GM23338 (cell line): ENCODE results near the gene NT5DC3. TPM values are rescaled to one million over a fixed set of nuclear protein-coding genes. Genes with fewer than 3 reads are reported as not detected.
A peak's percentile ranks its signal among the peaks of the same experiment; 100 is the strongest.

Experiments used
- ATAC-seq: fragments of 200-7000 bp; cut with Tn5 transposase; 3 replicates; pipeline ENCODE4 v1.9.1; 2020
- DNase-seq: peaks from one replicate; pipeline ENCODE4 v3.0.0-alpha.2; 2015; ENCODE audit warnings: low spot score
- H2AFZ ChIP-seq: fragments of 200-600 bp; sonication (generic); 2 replicates; pipeline ENCODE4 v1.8.0; 2016; ENCODE audit warnings: antibody characterized with exemption, mild to moderate bottlenecking, moderate library complexity
- H3F3A ChIP-seq: fragments of 200-600 bp; sonication (generic); replicated peaks from 2 replicates; pipeline ENCODE4 v1.8.0; 2017; ENCODE audit warnings: antibody characterized with exemption, mixed run types, low read depth
- H3K27ac ChIP-seq: fragments of 200-600 bp; sonication (generic); 2 replicates; pipeline ENCODE4 v1.6.1; 2016; ENCODE audit warnings: low read depth
- H3K27me3 ChIP-seq: fragments of 200-600 bp; sonication (generic); 2 replicates; pipeline ENCODE4 v1.8.0; 2016; ENCODE audit warnings: mild to moderate bottlenecking, mixed run types, moderate library complexity; ENCODE audit not compliant: insufficient read depth
- H3K36me3 ChIP-seq: fragments of 200-600 bp; sonication (generic); 2 replicates; pipeline ENCODE4 v1.8.0; 2016; ENCODE audit warnings: mild to moderate bottlenecking; ENCODE audit not compliant: insufficient read depth
- H3K4me1 ChIP-seq: fragments of 200-600 bp; sonication (generic); 2 replicates; pipeline ENCODE4 v1.8.0; 2016; ENCODE audit warnings: mild to moderate bottlenecking, moderate library complexity; ENCODE audit not compliant: insufficient read depth
- H3K4me2 ChIP-seq: fragments of 200-600 bp; sonication (generic); 2 replicates; pipeline ENCODE4 v1.7.1; 2017; ENCODE audit warnings: mixed run types
- H3K4me3 ChIP-seq: fragments of 200-600 bp; sonication (generic); 2 replicates; pipeline ENCODE4 v1.6.1; 2016; ENCODE audit warnings: mixed run types
- H3K79me2 ChIP-seq: fragments of 200-600 bp; sonication (generic); replicated peaks from 2 replicates; pipeline ENCODE4 v1.8.0; 2017; ENCODE audit warnings: mild to moderate bottlenecking; ENCODE audit not compliant: insufficient read depth
- H3K9me2 ChIP-seq: fragments of 200-600 bp; sonication (generic); 2 replicates; pipeline ENCODE4 v1.8.0; 2017; ENCODE audit not compliant: insufficient read depth
- H4K20me1 ChIP-seq: fragments of 200-600 bp; sonication (generic); replicated peaks from 2 replicates; pipeline ENCODE4 v1.8.0; 2017; ENCODE audit warnings: mild to moderate bottlenecking; ENCODE audit not compliant: insufficient read depth
- H3K27ac Mint-ChIP-seq: 2 replicates; pipeline ENCODE4 v1.8.0; 2020; ENCODE audit warnings: inconsistent platforms, mild to moderate bottlenecking, moderate library complexity, mixed read lengths
- H3K27me3 Mint-ChIP-seq: 3 replicates; pipeline ENCODE4 v1.8.0; 2022; ENCODE audit warnings: low read depth, mild to moderate bottlenecking, moderate library complexity, mixed read lengths, inconsistent platforms; ENCODE audit not compliant: insufficient read depth, poor library complexity
- H3K36me3 Mint-ChIP-seq: 3 replicates; pipeline ENCODE4 v1.8.0; 2021; ENCODE audit warnings: low read depth, mild to moderate bottlenecking, inconsistent platforms, moderate library complexity, mixed read lengths
- H3K4me1 Mint-ChIP-seq: 3 replicates; pipeline ENCODE4 v1.8.0; 2020; ENCODE audit warnings: mild to moderate bottlenecking, inconsistent platforms, mixed read lengths
- H3K4me3 Mint-ChIP-seq: 3 replicates; pipeline ENCODE4 v1.8.0; 2021; ENCODE audit warnings: moderate library complexity, mild to moderate bottlenecking, inconsistent platforms, mixed read lengths
- H3K9me3 Mint-ChIP-seq: 3 replicates; pipeline ENCODE4 v1.8.0; 2020; ENCODE audit warnings: moderate library complexity, mild to moderate bottlenecking, inconsistent platforms, mixed read lengths
- EZH2phosphoT487 ChIP-seq: fragments of 200-600 bp; sonication (generic); IDR thresholded peaks from one replicate; pipeline ENCODE4 v1.8.1; 2018; ENCODE audit warnings: antibody characterized with exemption; ENCODE audit not compliant: unreplicated experiment
- POLR2AphosphoS5 ChIP-seq: IDR thresholded peaks from 2 replicates; pipeline ENCODE4 v1.6.1; 2016; ENCODE audit warnings: antibody characterized with exemption, low read depth
- ZNF114 ChIP-seq: fragments of 250-450 bp; sonication (Bioruptor Pico); IDR thresholded peaks from 2 replicates; pipeline ENCODE4 v1.5.0; 2020; ENCODE audit warnings: mild to moderate bottlenecking, moderate library complexity
- polyA plus RNA-seq: library from polyadenylated mRNA; unstranded; fragments of >200 nt; fragmentation: Nextera tagmentation; extraction: Ambion mirVana; gene quantifications from 2 replicates; pipeline ENCODE4 v1.2.1, GENCODE V29; 2016
- total RNA-seq: library from RNA; depleted of rRNA; stranded (reverse); fragments of >200 nt; shearing (Covaris generic); gene quantifications from 2 replicates; pipeline ENCODE4 v1.2.3, GENCODE V29; 2014
- TF ChIP-seq, protein P1 (sequence below), 2 experiments: fragments of 200-600 bp in 1 of 2; sonication (generic) in 1 of 2; conservative IDR thresholded peaks; 2 replicates each; pipeline versions ENCODE4 v1.5.1 to v1.6.1; 2016 to 2017; ENCODE audit warnings: antibody characterized with exemption in 2 of 2, low read depth in 2 of 2, mild to moderate bottlenecking in 2 of 2, moderate library complexity in 1 of 2

NT5DC3 gene
- total and polyA plus RNA-seq, 2 experiments from 2014 or later = 2.2 to 12.5 TPM

DNA sequence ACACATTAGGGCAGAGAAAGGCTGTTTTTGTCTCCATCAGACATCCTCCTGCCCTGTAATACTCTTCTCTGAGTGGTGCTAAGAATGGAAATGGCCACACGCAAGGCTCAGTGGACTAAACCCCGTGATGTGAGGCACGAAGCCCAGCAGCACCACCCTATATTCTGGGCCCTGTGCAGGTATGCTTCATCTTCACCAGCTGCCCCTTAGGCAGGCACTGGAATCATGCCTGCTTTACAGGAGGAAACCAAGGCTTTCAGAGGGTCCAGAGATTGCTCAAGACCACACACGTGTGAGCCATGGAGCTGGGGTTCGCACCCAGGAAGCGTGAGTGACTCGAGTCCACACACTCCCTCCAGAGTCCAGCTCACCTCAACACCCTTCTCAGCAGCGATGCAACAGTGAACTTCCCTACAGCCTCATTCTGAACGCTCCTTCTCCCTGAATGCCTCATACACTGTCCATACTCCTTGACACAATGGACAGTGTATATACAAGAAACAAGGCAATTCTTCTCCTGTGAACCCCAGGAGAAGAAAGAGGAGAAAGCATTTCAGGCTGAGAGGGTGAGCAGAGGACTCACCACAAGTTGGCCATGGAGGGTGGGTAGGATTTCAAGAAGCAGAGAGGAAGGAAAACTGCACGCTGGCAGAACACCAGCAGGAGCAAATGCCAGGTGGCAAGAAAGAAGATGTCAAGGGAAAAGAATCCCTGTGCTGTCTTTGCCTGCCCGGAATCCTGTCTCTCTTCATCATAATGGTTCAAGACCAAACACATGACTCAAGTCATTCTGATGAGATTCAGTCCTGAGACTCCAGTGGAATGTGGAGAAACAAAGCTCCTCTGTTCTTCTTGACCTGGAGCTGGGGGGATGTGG lies 39.1 kb downstream of the NT5DC3 start:
- Mint-ChIP-seq H3K27me3 (peaks cover 8% of the 10 kb centered on the region), H3K27ac (no peak overlapping the region), H3K9me3 (no peaks in the 10 kb centered on the region), H3K36me3 (peaks cover 24% of the 10 kb centered on the region), H3K4me3 (no peak overlapping the region), H3K4me1 (peaks cover 28% of the 10 kb centered on the region)
- no peaks in the 10 kb centered on the region for H3K27me3 ChIP-seq
- H3F3A ChIP-seq = no peaks in the 10 kb centered on the region
- no peak overlapping the region for H2AFZ ChIP-seq
- TF ChIP-seq, protein P1, sequence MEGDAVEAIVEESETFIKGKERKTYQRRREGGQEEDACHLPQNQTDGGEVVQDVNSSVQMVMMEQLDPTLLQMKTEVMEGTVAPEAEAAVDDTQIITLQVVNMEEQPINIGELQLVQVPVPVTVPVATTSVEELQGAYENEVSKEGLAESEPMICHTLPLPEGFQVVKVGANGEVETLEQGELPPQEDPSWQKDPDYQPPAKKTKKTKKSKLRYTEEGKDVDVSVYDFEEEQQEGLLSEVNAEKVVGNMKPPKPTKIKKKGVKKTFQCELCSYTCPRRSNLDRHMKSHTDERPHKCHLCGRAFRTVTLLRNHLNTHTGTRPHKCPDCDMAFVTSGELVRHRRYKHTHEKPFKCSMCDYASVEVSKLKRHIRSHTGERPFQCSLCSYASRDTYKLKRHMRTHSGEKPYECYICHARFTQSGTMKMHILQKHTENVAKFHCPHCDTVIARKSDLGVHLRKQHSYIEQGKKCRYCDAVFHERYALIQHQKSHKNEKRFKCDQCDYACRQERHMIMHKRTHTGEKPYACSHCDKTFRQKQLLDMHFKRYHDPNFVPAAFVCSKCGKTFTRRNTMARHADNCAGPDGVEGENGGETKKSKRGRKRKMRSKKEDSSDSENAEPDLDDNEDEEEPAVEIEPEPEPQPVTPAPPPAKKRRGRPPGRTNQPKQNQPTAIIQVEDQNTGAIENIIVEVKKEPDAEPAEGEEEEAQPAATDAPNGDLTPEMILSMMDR (conservative IDR thresholded peaks at IDR 0.05; ENCODE audit: low read depth in 2 of 2) = no peak
- DNase-seq (no peak), ATAC-seq (no peak)
- H4K20me1 ChIP-seq = no peaks in the 10 kb centered on the region
- no peak overlapping the region for H3K4me2 ChIP-seq
- H3K4me1 ChIP-seq = 0 out of 2 replicates have a peak, but pooled peaks cover 4% of the 10 kb centered on the region
- H3K27ac ChIP-seq = no peak overlapping the region
- H3K9me2 ChIP-seq = no peaks in the 10 kb centered on the region
- no peak overlapping the region for H3K4me3 ChIP-seq
- H3K79me2 ChIP-seq = no peaks in the 10 kb centered on the region
- no peaks in the 10 kb centered on the region for H3K36me3 ChIP-seq

DNA sequence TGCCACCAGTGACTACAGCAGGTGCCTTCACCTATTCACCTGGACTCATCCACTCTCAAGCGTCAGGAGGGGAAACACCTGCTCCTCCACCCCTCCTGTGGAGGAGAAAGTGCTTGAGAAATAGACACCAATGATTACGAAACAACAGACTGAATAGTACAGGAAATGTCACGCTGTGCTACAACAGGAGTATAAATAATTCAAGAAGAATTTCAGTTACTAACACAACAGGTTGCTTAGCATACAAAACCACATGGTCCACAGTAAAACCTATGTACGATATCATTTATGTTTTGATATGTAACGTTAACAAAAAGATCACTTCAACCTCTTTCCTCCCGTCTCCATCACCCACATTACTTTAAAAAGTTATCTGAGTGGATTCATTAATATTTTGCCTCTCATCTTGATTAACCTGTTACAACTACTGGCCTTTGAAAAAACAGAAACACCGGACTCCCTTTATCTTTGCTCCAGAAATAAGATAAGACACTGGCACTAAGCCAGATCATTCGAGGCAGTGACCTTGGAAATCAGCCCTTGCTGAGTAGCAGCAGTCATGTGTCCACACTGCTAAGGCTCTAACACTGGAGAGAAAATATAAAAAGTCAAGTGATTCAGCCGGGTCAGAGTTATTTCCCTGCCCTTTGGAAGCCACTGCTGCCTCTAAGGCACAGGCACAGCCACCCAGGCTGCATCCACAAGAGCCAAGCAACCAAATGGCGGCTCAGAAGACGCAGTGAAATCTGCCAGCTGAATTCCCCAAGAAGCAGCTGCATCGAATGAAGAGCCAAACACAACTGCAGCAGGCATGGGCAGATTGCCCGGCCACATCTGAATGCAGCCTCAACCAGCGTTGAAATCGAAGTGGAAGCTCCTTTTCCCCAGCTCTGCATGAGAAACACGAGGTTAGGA lies 40.9 kb downstream of the NT5DC3 start:
- Histone ChIP-seq H3K27ac (peak overlapping the region; percentile 76; the same call in 1 of the 2 replicates), H3K4me3 (no peak overlapping the region), H3K27me3 (no peaks in the 10 kb centered on the region), H3K9me2 (no peaks in the 10 kb centered on the region), H3K36me3 (no peaks in the 10 kb centered on the region), H2AFZ (no peak overlapping the region), H3K79me2 (no peaks in the 10 kb centered on the region; the same call in 1 of the 2 replicates), H4K20me1 (no peaks in the 10 kb centered on the region), H3K4me1 (peaks cover 9% of the 10 kb centered on the region; the same call in 1 of the 2 replicates), H3K4me2 (no peak overlapping the region), H3F3A (no peaks in the 10 kb centered on the region)
- H3K27me3 Mint-ChIP-seq = peaks cover 6% of the 10 kb centered on the region
- H3K9me3 Mint-ChIP-seq = no peaks in the 10 kb centered on the region
- no peak overlapping the region for H3K4me3 Mint-ChIP-seq
- H3K4me1 Mint-ChIP-seq = peaks cover 28% of the 10 kb centered on the region
- TF ChIP-seq, protein P1 (conservative IDR thresholded peaks at IDR 0.05; ENCODE audit: low read depth in 2 of 2) = no peak
- TF ChIP-seq POLR2AphosphoS5 (no peak), EZH2phosphoT487 (no peak), ZNF114 (CRISPR knock-in tag) (no peak)
- DNase-seq = peak; percentile 19
- ATAC-seq = no peak
- peak overlapping the region; percentile 82 for H3K27ac Mint-ChIP-seq
- H3K36me3 Mint-ChIP-seq = peaks cover 33% of the 10 kb centered on the region
